HG02642 (cell line): ENCODE results near the gene DOCK4.

Experiments
- ATAC-seq: cut with Tn5 transposase; IDR thresholded peaks from one replicate; pipeline ENCODE4 v1.9.1; 2021; ENCODE audit warnings: mild to moderate bottlenecking; ENCODE audit not compliant: unreplicated experiment, poor library complexity

The DOCK4 gene

GRCh38 chr7:112162784-112163506 is 43.3 kb downstream of the DOCK4 start:
- ATAC-seq = no peak

DNA sequence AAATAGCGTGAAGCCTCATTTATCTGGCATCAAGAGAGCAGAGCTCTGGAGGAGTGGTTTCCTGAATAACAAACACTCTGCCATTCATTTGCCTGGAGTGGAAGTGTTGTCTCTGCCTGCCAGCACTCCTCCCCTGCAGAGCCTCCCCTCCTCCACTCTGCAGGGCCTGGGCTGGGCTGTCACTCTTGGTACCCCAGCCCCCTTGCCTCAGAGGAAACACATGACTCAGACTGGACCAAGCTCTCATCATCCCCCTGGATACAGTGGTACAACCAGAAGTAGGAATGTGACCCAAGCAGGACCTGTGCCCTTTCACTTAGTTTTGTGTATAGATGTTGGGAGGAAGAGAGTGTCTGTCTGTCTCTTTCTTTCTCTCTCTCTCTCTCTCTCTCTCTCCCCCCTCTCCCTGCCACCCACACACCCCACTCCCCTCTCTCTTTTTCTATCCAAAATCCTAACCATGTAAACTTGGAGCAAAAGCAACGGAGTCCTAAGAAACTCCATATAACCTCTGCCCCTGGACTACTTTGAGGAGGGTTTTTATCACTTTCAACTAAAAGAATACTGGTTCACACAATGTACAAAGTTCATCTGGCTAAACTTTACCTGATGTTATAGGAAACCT is 43.9 kb downstream of the DOCK4 start:
- ATAC-seq = no peak

DNA sequence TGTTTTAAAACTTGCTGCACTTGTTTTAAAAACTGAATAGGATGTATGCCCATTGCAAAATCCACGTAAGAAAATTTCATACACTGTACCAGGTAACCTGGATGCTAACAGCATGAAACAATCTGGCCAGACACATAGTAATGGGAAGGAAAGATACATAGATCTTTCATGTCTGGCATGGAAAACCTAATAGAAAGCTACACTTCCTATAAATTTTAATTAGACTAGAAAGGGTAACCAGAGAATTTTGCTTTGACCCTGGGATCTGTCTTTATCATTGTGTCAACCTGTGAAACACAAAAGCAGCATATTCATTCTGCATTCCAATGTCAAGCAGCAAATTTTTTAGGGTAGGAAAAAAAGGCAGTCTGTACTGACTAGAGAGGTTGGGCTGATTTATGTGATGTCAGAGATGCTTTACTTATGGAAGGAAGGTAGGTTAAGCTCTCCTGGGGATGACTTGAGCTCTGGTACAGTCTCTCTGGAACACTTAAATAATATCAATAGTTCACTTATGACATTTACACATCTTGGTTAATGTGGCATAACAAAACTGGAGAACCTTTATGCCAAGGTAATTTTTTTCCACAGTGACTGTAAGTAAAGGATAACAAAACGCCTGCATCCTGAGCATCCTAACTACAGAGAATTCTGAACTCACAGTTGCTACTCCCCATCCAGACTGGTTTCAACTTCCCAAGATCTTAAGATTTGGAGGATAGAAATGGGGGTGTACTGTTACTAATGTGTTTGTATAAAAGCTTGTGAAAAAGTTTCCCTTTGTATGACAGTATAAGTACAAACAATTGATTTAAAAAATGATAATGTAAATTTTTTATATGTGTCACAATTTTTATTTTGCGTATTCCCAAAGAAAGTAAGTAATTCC is 44.7 kb downstream of the DOCK4 start:
- ATAC-seq = no peak

- ATAC-seq = no peak
These were observed 45.4 kb downstream of the DOCK4 start for GRCh38 chr7:112160771-112161150.

GRCh38 chr7:112160130-112160770 is 45.9 kb downstream of the DOCK4 start:
- ATAC-seq = no peak

DNA sequence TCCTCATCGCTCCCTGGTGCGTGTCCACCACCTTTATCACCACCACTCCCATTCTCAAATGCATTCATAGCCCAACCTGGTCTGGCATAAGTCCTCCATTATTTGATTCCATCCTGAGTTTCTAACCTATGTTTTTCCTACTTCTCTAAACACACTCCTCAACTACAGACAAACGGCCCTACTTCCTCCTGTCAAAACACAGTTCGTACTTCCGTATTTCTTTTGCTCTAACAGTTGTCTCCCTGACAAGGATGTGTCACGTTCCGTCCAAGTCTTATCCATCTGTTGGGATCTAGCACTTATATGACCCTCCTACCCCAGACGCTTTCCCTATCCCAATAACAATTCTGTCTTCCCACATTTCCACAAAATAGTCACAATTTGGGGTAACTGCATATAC is 46.8 kb downstream of the DOCK4 start:
- no peak for ATAC-seq

DNA sequence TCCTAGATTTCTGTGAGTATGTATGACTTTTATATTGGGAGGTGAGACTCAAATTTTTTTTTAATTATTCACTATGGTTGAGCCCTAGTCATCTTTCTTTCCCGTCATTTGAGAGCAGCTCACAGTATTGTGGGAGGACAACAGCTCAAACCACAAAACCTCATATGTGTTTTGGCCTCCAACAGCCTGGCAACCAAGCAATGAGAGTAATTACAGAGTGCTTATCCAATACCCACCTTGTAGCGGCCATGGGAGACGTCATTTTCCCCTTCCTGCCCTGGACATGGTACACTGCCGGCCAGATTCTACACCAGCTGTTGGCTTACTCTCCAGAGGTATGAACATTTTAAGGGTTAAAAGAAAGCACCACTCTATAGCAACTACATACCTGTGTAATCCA is 49.1 kb downstream of the DOCK4 start:
- ATAC-seq = no peak

DNA sequence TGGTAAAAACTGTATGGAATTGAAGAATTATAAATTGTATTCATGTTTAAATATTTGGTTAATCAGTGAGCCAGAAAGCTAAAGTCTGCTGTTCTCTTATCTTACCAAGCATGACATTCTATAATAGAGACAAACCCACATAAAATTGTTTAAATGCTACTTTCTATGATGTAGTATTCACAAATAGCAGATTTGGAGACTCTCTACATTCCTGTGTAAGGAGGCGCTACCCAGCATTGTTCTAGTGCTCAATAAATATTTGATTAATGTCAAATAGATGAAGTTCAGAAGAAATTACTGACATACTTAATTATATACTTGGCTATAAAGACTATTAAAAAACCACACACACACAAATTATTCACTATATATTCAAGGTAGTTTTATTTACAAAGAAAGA is 49.8 kb downstream of the DOCK4 start:
- ATAC-seq = no peak

DNA sequence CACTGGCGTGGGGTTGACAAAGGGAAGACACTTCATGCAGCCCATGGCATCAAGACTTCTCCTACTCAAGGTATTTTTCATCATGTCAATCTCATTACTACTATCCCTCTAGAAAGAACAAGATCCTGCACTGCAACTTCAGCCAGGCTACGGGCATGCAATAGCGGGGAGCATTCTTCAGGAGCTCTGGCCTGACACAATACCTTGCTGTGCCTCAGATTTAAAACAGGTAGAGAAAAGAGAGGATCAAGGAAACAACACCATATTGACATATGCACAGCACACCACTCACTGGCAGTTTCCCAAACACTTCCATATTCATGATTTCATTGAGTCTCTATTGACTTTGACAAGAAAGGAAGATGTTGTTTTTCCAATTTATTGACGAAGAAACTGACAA is 51.5 kb downstream of the DOCK4 start:
- no peak for ATAC-seq

DNA sequence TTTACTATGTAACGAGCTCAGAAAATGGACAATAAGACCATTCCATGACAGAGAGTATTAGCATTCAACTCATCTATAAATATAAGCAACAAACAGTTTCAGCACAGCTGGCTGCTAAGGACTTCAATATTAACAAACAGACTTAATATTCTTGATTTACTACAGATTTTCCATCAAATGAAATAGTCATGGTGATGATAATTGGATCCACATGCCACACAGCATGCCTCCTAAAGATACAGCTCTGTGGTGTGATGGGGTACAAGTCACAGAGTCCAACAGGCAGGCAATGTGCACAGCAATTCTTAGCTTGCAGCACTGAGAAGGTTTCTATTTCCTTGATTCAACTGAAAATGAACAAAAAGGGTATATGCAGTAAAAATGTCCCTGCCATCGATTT is 54.0 kb downstream of the DOCK4 start:
- ATAC-seq = no peak

DNA sequence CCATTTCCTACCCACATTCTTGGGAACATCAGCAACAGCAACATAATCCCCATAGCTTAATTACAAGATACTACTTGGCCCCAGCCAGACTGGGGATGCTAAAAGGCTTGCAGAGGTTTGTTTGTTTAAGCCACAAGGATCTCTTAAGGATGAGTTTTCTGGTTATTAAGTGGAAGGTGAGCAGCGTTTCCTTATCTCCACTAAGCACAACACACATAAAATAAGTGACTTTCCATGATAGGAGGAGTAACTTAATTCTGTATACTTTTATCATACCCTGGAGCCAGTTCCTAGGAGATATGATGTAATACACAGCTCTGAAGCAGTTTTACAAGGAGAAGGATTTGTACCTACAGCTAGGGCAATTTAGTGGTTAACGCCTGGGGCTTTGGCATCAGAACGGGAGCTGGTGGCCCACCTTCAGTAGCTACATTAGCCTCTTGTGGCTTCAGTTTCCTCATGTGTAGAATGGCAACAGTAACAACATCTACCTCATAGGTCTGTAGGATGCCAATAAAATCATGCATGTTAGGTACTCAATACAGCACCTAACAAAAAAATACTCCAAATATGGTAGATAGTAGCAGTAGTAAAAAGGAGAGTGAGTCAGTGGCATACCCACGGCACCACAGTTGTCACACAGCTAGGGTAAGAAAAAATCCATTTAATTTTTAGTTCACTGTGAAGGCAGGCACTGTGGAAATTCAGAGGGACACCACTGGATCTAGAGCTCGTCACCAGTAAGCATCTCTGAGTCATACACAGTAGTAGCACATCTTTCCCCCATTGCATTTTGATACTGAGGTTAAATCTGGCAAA is 55.2 kb downstream of the DOCK4 start:
- ATAC-seq = no peak

GRCh38 chr7:112149734-112150133 is 56.5 kb downstream of the DOCK4 start:
- ATAC-seq = no peak

GRCh38 chr7:112147793-112148361 is 58.3 kb downstream of the DOCK4 start:
- no peak for ATAC-seq

DNA sequence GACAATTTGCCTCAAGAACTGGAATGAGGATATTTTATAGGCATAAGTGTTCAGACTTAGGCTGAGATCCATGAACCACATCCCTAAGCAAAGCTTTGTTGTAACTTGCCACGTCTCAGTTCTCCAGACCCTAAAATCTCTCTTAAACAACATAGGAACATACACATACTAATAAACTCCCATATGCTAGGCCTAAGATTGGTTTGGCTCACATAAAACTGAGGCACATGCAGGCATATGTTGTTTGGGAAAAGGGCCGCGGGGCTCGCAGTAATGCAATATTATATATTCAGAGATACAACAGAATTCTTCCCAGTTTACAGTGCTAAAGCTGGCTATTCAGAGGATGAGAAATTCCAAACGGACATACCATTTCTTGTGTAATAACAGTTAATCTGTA is 61.0 kb downstream of the DOCK4 start:
- no peak for ATAC-seq

DNA sequence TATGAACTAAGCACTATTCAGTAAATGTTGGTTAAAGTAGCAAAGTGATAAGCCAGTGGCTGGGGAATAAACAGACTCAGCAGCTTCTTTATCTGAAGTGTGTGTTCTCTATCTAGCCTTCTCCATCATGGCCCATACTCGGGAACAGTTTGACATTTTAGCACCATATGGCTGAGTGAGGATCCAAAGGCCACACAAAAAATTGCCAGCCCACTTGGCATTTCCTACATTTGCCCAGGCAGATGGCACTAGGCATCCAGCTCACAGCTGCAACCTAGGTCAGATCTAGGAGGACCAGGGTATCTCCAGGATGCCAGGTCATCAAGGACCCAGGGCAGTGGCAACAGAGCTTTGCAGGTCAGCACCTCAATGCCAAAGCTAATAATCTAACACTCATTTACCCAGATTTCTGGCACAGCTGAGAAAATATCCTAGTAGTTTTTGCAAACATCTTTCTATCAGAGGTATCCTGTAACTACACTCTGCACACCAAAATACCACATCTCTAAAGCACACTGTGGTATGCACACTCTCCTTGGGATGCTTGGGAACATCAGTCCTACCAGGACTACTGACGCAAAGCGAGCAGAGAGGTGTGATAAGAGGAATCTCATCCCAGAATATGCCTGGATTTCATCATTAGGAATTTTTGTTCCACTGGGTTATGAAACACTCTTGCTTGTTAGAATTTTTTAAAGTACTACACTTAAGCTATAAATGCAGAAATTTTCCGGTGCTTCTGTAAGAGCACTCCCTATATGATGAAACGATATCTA is 61.7 kb downstream of the DOCK4 start:
- ATAC-seq = no peak

DNA sequence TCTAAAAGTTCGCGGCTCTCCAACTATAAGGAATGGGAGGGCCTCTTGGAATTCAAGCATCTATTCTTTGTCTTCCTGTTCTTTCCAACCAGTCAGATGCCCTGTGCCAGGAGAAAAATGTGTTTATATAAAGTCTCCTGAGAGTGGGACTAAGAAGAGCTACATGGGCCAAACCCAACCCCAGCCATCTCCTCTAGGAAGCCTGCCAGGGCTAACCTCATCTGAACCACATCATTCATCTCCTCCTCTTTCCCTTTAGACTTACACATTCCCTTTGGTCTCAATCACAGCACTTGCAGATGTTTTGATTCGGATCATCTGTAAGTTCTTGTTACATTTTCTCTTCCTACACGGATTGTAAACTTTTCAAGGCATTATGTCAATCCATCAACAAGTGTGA is 62.6 kb downstream of the DOCK4 start:
- ATAC-seq = no peak

GRCh38 chr7:112143136-112143535 is 63.1 kb downstream of the DOCK4 start:
- no peak for ATAC-seq

DNA sequence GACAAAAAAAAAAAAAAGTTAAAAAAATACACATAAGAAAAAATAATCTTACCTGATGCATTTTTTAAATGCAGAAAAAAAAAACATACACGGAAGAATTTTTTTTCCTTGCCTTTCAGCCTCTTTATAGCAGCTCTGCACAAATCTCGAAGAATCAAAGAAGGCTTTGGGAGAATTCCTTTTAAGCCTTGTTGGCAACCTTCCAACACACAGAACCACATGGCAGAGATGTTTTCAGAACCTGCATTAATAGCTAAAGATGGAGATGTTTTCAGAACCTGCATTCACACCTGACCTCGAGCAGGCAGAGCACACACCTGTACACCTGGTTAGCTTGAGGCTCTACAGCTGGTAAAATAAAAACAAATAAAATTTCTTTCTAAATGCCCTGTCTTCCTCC is 65.6 kb downstream of the DOCK4 start:
- ATAC-seq = no peak

GRCh38 chr7:112138938-112139337 is 67.3 kb downstream of the DOCK4 start:
- ATAC-seq = no peak
